Smooth muscle cell (in vitro differentiated cells): Measurements from ENCODE around the gene ABL1. TPM values are rescaled to one million over a fixed set of nuclear protein-coding genes. Genes with fewer than 3 reads are reported as not detected.

Source experiments
- DNase-seq: peaks from one replicate; lab custom pipeline; 2025; ENCODE audit not compliant: unreplicated experiment; lab: John Stamatoyannopoulos, UW
- H2AFZ ChIP-seq: fragments of 200-600 bp; sonication (generic); 2 replicates; pipeline ENCODE4 v1.6.0; 2016; ENCODE audit warnings: antibody characterized with exemption, low read depth, mild to moderate bottlenecking
- H3F3A ChIP-seq: fragments of 200-600 bp; sonication (generic); 2 replicates; pipeline ENCODE4 v1.6.0; 2017; ENCODE audit warnings: antibody characterized with exemption, low read depth
- H3K27ac ChIP-seq: fragments of 200-600 bp; sonication (generic); 2 replicates; pipeline ENCODE4 v1.5.1; 2016; ENCODE audit warnings: low read depth, mild to moderate bottlenecking
- H3K27me3 ChIP-seq: fragments of 200-600 bp; sonication (generic); 2 replicates; pipeline ENCODE4 v1.6.1; 2016; ENCODE audit warnings: low read depth, mild to moderate bottlenecking
- H3K36me3 ChIP-seq: fragments of 200-600 bp; sonication (generic); 2 replicates; pipeline ENCODE4 v1.5.1; 2016; ENCODE audit warnings: low read depth
- H3K4me1 ChIP-seq: fragments of 200-600 bp; sonication (generic); 2 replicates; pipeline ENCODE4 v1.5.1; 2016; ENCODE audit warnings: low read depth
- H3K4me2 ChIP-seq: fragments of 200-600 bp; sonication (generic); 2 replicates; pipeline ENCODE4 v1.6.0; 2016; ENCODE audit warnings: mild to moderate bottlenecking
- H3K4me3 ChIP-seq: fragments of 200-600 bp; sonication (generic); 2 replicates; pipeline ENCODE4 v1.5.1; 2016; ENCODE audit warnings: mild to moderate bottlenecking
- H3K79me2 ChIP-seq: fragments of 200-600 bp; sonication (generic); 2 replicates; pipeline ENCODE4 v1.6.0; 2016; ENCODE audit warnings: low read depth, mild to moderate bottlenecking
- H3K9ac ChIP-seq: fragments of 200-600 bp; sonication (generic); 2 replicates; pipeline ENCODE4 v1.6.0; 2016; ENCODE audit warnings: low read depth
- H3K9me3 ChIP-seq: fragments of 200-600 bp; sonication (generic); replicated peaks from 2 replicates; pipeline ENCODE4 v1.5.1; 2016; ENCODE audit warnings: low read depth
- H4K20me1 ChIP-seq: fragments of 200-600 bp; sonication (generic); 2 replicates; pipeline ENCODE4 v1.6.0; 2016; ENCODE audit warnings: low read depth
- WGBS: methylation state at CpG from one replicate; pipeline ENCODE4 v1.1.7; 2016; ENCODE audit warnings: low lambda C conversion rate; 5-methylcytosine and 5-hydroxymethylcytosine counted together
- polyA plus RNA-seq: library from polyadenylated mRNA; unstranded; fragments of >200 nt; fragmentation: Nextera tagmentation; extraction: Ambion mirVana; gene quantifications from 2 replicates; pipeline ENCODE4 v1.2.1, GENCODE V29; 2016
- total RNA-seq: library from RNA; depleted of rRNA; stranded (reverse); fragments of >200 nt; gene quantifications from 2 replicates; pipeline ENCODE4 v1.2.3, GENCODE V29; 2014
- TF ChIP-seq, protein P1 (sequence below): fragments of 200-600 bp; sonication (generic); IDR thresholded peaks from 2 replicates; pipeline ENCODE4 v1.5.1; 2017; ENCODE audit warnings: borderline replicate concordance, mild to moderate bottlenecking, antibody characterized with exemption; ENCODE audit not compliant: insufficient read depth, poor library complexity, severe bottlenecking

Gene ABL1
- total and polyA plus RNA-seq, 2 experiments from 2014 or later: 38.2 to 51.0 TPM

DNA sequence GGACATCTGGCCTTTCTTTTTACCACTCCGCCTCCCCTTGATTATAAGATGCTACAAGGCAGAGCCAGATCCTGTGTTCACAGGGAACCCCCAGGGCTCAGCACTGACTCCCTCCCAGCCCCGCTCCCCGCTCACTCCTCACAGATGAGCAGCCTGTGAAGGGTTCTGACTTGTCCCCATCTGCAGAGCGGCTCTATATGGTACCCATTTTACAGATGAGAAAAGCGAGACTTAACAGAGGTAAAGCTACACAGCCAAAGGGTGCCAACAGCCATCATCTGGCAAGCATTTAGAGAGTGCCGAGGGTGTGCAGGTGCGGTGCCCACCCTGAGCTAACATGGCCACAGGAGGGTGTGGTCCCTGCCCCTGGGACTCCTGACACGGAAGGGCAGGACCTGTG is 85.2 kb downstream of the ABL1 start:
- Histone ChIP-seq H3F3A (no peaks in the 10 kb centered on the region), H3K4me3 (no peak overlapping the region), H3K4me1 (peaks cover 5% of the 10 kb centered on the region), H3K27ac (no peak overlapping the region), H2AFZ (no peak overlapping the region), H3K27me3 (no peaks in the 10 kb centered on the region), H3K9ac (no peak overlapping the region), H3K79me2 (no peaks in the 10 kb centered on the region), H4K20me1 (no peaks in the 10 kb centered on the region), H3K36me3 (no peaks in the 10 kb centered on the region), H3K9me3 (no peaks in the 10 kb centered on the region), H3K4me2 (no peak overlapping the region)
- TF ChIP-seq, protein P1, sequence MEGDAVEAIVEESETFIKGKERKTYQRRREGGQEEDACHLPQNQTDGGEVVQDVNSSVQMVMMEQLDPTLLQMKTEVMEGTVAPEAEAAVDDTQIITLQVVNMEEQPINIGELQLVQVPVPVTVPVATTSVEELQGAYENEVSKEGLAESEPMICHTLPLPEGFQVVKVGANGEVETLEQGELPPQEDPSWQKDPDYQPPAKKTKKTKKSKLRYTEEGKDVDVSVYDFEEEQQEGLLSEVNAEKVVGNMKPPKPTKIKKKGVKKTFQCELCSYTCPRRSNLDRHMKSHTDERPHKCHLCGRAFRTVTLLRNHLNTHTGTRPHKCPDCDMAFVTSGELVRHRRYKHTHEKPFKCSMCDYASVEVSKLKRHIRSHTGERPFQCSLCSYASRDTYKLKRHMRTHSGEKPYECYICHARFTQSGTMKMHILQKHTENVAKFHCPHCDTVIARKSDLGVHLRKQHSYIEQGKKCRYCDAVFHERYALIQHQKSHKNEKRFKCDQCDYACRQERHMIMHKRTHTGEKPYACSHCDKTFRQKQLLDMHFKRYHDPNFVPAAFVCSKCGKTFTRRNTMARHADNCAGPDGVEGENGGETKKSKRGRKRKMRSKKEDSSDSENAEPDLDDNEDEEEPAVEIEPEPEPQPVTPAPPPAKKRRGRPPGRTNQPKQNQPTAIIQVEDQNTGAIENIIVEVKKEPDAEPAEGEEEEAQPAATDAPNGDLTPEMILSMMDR: no peak
- 98% methylated on average over 8 of the region's 8 CpGs for WGBS
- no peak for DNase-seq

DNA sequence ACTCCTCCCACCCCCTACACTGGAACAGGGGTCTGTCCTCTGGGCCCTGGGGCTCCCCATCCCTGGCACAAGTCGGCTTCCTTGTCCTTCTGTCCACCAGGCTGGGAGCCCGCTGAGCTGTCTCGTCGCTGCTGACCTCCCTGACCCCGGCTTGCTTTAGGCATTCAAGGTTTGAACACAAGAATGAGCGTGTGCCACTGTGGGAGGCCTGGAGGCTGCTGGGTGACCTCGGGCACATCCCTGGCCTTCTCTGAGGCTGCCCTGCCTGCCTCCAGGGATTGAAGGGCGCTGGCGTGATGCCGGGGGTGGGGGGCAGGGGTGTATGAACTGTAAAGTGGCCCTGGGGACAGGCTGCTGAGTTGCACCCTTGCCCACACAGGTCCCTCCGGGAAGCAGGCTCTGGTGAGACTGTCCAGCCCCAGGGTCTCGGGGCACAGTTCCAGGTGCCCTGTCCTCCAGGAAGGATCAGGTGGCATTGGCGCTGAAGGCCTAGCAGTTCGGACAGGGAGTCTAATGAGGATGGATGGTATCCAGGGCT is 85.8 kb downstream of the ABL1 start:
- H3K27me3 ChIP-seq: no peaks in the 10 kb centered on the region
- no peak overlapping the region for H3K9ac ChIP-seq
- DNase-seq: no peak
- no peak overlapping the region for H3K4me3 ChIP-seq
- TF ChIP-seq, protein P1: no peak
- H3K79me2 ChIP-seq: no peaks in the 10 kb centered on the region
- no peak overlapping the region for H2AFZ ChIP-seq
- H3K9me3 ChIP-seq: no peaks in the 10 kb centered on the region
- H3K36me3 ChIP-seq: no peaks in the 10 kb centered on the region
- 93% methylated on average over 14 of the region's 14 CpGs for WGBS
- H3K27ac ChIP-seq: no peak overlapping the region
- H3K4me2 ChIP-seq: no peak overlapping the region
- no peaks in the 10 kb centered on the region for H3F3A ChIP-seq
- H4K20me1 ChIP-seq: no peaks in the 10 kb centered on the region
- peaks cover 5% of the 10 kb centered on the region for H3K4me1 ChIP-seq

DNA sequence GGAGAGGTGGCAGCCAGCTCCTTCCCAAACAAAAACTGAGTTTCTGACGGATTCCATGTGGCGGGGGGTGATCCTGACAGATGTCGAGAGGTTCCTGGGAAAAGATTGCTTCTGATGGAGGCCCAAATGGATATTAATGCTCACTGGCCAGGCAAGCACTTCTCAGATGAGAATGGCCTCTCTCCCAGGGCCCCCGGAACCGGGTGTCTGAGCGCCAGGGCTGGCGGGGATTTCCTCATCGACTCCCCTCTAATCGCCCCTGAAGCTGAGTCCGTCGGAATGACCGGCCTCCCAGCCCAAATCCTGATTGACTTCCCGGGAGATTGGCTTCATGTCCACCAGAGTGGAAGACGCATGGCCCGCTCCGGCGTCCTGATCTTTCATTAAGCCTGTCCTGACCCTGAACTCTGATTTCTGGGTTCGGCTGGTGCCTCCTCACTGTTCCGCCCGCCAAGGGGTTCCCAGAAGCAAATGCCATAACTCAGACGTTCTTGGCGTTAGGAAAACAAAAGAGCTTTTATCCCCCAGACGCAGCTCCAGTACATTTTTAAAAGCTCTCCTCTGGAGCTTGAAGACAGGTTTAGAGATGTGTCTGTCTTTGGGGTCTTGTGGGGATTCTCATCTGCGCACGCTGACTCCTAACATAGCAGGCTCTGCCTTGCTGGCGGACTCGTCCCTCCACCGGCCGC is 86.4 kb downstream of the ABL1 start:
- no peaks in the 10 kb centered on the region for H3F3A ChIP-seq
- 87% methylated on average over 29 of the region's 29 CpGs for WGBS
- no peaks in the 10 kb centered on the region for H3K9me3 ChIP-seq
- H3K4me2 ChIP-seq: no peak overlapping the region
- no peaks in the 10 kb centered on the region for H4K20me1 ChIP-seq
- H3K27ac ChIP-seq: no peak overlapping the region
- H3K27me3 ChIP-seq: no peaks in the 10 kb centered on the region
- no peak overlapping the region for H3K4me3 ChIP-seq
- no peaks in the 10 kb centered on the region for H3K36me3 ChIP-seq
- TF ChIP-seq, protein P1: no peak
- no peak overlapping the region for H3K9ac ChIP-seq
- no peaks in the 10 kb centered on the region for H3K79me2 ChIP-seq
- H2AFZ ChIP-seq: no peak overlapping the region
- peaks cover 5% of the 10 kb centered on the region for H3K4me1 ChIP-seq
- no peak for DNase-seq
